Iris pigment epithelial cell (primary cell): ENCODE data around the gene TESMIN.

ENCODE experiments used
- DNase-seq: peaks from one replicate; pipeline ENCODE4 v3.0.0-alpha.2; 2011; ENCODE audit warnings: low read depth

TESMIN gene

GRCh38 chr11:68659158-68659921 lies 92.0 kb downstream of the TESMIN start:
- peak; percentile 99 for DNase-seq

GRCh38 chr11:68658661-68659060 lies 92.7 kb downstream of the TESMIN start:
- DNase-seq, result peak; percentile 73

- peak; percentile 14 for DNase-seq
These were observed 93.2 kb downstream of the TESMIN start for GRCh38 chr11:68658097-68658496.
